Measurements from ENCODE around the gene GTPBP3. TPM values are rescaled to one million over a fixed set of nuclear protein-coding genes. Genes with fewer than 3 reads are reported as not detected.

GTPBP3 gene
- total and polyA plus RNA-seq, 2 experiments from 2014 or later: 25.4 to 67.8 TPM

DNA sequence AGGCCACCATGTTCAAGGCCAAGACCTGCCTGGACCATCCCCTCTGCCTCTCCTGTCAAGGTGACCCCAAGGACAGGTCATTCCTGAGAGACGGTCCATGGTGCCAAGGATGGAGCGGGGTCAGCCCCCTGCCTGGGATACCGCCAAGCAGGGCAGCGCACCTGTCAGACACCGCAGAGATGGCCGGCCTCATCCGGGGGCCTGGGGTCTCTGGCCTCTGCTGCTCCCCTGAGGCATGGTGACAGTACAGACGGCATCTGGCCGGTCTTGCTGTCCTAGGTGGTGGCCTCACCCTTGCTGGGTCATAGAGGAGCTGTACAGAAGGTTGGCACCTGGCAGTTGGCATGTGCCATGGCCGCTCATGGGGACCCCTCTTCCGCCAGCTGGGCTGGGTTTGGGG, 16.9 kb upstream of the GTPBP3 start (continued):
- TF ChIP-seq, protein P1, sequence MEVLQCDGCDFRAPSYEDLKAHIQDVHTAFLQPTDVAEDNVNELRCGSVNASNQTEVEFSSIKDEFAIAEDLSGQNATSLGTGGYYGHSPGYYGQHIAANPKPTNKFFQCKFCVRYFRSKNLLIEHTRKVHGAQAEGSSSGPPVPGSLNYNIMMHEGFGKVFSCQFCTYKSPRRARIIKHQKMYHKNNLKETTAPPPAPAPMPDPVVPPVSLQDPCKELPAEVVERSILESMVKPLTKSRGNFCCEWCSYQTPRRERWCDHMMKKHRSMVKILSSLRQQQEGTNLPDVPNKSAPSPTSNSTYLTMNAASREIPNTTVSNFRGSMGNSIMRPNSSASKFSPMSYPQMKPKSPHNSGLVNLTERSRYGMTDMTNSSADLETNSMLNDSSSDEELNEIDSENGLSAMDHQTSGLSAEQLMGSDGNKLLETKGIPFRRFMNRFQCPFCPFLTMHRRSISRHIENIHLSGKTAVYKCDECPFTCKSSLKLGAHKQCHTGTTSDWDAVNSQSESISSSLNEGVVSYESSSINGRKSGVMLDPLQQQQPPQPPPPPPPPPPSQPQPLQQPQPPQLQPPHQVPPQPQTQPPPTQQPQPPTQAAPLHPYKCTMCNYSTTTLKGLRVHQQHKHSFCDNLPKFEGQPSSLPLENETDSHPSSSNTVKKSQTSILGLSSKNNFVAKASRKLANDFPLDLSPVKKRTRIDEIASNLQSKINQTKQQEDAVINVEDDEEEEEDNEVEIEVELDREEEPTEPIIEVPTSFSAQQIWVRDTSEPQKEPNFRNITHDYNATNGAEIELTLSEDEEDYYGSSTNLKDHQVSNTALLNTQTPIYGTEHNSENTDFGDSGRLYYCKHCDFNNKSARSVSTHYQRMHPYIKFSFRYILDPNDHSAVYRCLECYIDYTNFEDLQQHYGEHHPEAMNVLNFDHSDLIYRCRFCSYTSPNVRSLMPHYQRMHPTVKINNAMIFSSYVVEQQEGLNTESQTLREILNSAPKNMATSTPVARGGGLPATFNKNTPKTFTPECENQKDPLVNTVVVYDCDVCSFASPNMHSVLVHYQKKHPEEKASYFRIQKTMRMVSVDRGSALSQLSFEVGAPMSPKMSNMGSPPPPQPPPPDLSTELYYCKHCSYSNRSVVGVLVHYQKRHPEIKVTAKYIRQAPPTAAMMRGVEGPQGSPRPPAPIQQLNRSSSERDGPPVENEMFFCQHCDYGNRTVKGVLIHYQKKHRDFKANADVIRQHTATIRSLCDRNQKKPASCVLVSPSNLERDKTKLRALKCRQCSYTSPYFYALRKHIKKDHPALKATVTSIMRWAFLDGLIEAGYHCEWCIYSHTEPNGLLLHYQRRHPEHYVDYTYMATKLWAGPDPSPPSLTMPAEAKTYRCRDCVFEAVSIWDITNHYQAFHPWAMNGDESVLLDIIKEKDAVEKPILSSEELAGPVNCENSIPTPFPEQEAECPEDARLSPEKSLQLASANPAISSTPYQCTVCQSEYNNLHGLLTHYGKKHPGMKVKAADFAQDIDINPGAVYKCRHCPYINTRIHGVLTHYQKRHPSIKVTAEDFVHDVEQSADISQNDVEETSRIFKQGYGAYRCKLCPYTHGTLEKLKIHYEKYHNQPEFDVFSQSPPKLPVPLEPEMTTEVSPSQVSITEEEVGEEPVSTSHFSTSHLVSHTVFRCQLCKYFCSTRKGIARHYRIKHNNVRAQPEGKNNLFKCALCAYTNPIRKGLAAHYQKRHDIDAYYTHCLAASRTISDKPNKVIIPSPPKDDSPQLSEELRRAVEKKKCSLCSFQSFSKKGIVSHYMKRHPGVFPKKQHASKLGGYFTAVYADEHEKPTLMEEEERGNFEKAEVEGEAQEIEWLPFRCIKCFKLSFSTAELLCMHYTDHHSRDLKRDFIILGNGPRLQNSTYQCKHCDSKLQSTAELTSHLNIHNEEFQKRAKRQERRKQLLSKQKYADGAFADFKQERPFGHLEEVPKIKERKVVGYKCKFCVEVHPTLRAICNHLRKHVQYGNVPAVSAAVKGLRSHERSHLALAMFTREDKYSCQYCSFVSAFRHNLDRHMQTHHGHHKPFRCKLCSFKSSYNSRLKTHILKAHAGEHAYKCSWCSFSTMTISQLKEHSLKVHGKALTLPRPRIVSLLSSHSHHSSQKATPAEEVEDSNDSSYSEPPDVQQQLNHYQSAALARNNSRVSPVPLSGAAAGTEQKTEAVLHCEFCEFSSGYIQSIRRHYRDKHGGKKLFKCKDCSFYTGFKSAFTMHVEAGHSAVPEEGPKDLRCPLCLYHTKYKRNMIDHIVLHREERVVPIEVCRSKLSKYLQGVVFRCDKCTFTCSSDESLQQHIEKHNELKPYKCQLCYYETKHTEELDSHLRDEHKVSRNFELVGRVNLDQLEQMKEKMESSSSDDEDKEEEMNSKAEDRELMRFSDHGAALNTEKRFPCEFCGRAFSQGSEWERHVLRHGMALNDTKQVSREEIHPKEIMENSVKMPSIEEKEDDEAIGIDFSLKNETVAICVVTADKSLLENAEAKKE (CRISPR knock-in tag; IDR thresholded peaks at IDR 0.05): no peak
- no peak for TF ChIP-seq EZH2 (IDR thresholded peaks at IDR 0.05; ENCODE audit: low read depth, unreplicated experiment)
- TF ChIP-seq NANOG (IDR thresholded peaks at IDR 0.05; ENCODE audit: borderline replicate concordance): no peak
- no peak for TF ChIP-seq JUNB (IDR thresholded peaks at IDR 0.05; ENCODE audit: unreplicated experiment)

GRCh38 chr19:17321655-17322489, 15.5 kb upstream of the GTPBP3 start:
- H3K9me2 ChIP-seq (ENCODE audit: insufficient read depth): no peaks in the 10 kb centered on the region
- H3K4me1 ChIP-seq (ENCODE audit: insufficient read depth): peaks cover 18% of the 10 kb centered on the region
- peaks cover 5% of the 10 kb centered on the region; the same call in 1 of the 2 replicates for H3K36me3 ChIP-seq (ENCODE audit: insufficient read depth)
- no peak overlapping the region for H2AFZ ChIP-seq
- ATAC-seq (peak; percentile 6; the same call in 1 of the 3 replicates), DNase-seq (ENCODE audit: low spot score) (no peak)
- H3K79me2 ChIP-seq (replicated peaks; ENCODE audit: insufficient read depth): no peaks in the 10 kb centered on the region
- peak overlapping the region; percentile 70 for H3K27ac Mint-ChIP-seq
- H3K4me3 Mint-ChIP-seq: no peak overlapping the region
- H3K27ac ChIP-seq (ENCODE audit: low read depth): peak overlapping the region; percentile 88
- no peak overlapping the region for H3K4me3 ChIP-seq
- no peaks in the 10 kb centered on the region; the same call in 2 of the 3 replicates for H3K9me3 Mint-ChIP-seq
- no peak for TF ChIP-seq REST (IDR thresholded peaks at IDR 0.05; ENCODE audit: unreplicated experiment)
- TF ChIP-seq NANOG (IDR thresholded peaks at IDR 0.05; ENCODE audit: borderline replicate concordance): no peak
- TF ChIP-seq CREB1 (CRISPR knock-in tag; IDR thresholded peaks at IDR 0.05; ENCODE audit: low read depth): no peak
- TF ChIP-seq POLR2AphosphoS5 (IDR thresholded peaks at IDR 0.05; ENCODE audit: low read depth): no peak; the same call in 1 of the 2 replicates
- H3K4me1 Mint-ChIP-seq: peaks cover 15% of the 10 kb centered on the region
- H4K20me1 ChIP-seq (replicated peaks; ENCODE audit: insufficient read depth): no peaks in the 10 kb centered on the region; the same call in 1 of the 2 replicates
- peaks cover 35% of the 10 kb centered on the region for H3K36me3 Mint-ChIP-seq (ENCODE audit: low read depth)
- no peak overlapping the region for H3K4me2 ChIP-seq
- no peaks in the 10 kb centered on the region for H3K27me3 ChIP-seq (ENCODE audit: insufficient read depth)
- peaks cover 21% of the 10 kb centered on the region for H3K27me3 Mint-ChIP-seq (ENCODE audit: insufficient read depth, low read depth, poor library complexity)
- H3F3A ChIP-seq (replicated peaks; ENCODE audit: low read depth): peaks cover 19% of the 10 kb centered on the region
